GM21786 (cell line): Measurements from ENCODE around the gene CTAGE9.

Experiments used
- ATAC-seq: cut with Tn5 transposase; IDR thresholded peaks from one replicate; pipeline ENCODE4 v1.9.1; 2021; ENCODE audit not compliant: unreplicated experiment

Gene CTAGE9

GRCh38 chr6:131673184-131673583 is 37.6 kb downstream of the CTAGE9 start:
- no peak for ATAC-seq

GRCh38 chr6:131669891-131670290 is 40.9 kb downstream of the CTAGE9 start:
- ATAC-seq, result no peak

GRCh38 chr6:131663578-131664165 is 47.1 kb downstream of the CTAGE9 start:
- ATAC-seq, result no peak

GRCh38 chr6:131660195-131660594 is 50.6 kb downstream of the CTAGE9 start:
- ATAC-seq, result no peak
